GM18498 (cell line): ENCODE results near the gene EXO5.
"Not testable (repeated sequence)": the region's sequence is repeated elsewhere in the genome, so short reads cannot be mapped to it uniquely, and the experiment has no call there.

Experiments used
- ATAC-seq: cut with Tn5 transposase; IDR thresholded peaks from one replicate; pipeline ENCODE4 v1.9.1; 2021; ENCODE audit warnings: mild to moderate bottlenecking, moderate library complexity; ENCODE audit not compliant: unreplicated experiment

Gene EXO5

GRCh38 chr1:40508375-40509341 is at the start of gene EXO5:
TSS of gene EXO5 (plus strand) at chr1:40508767. CDS start at chr1:40514545, 5,778 bp downstream.
- peak; percentile 88 for ATAC-seq

GRCh38 chr1:40462956-40463590 is 45.5 kb upstream of the EXO5 start:
- ATAC-seq: no peak

- ATAC-seq: no peak
Measured at GRCh38 chr1:40469327-40469726, 39.2 kb upstream of the EXO5 start.

GRCh38 chr1:40475268-40475667 is 33.3 kb upstream of the EXO5 start:
- ATAC-seq: no peak

- peak; percentile 83 for ATAC-seq
Measured at GRCh38 chr1:40476924-40477677, 31.5 kb upstream of the EXO5 start, which contains the start of gene ZFP69. TSS of gene ZFP69 (plus strand) at chr1:40477290. CDS start at chr1:40479362, 2,072 bp downstream.

- peak; percentile 23 for ATAC-seq
Measured at GRCh38 chr1:40477678-40478053, 30.9 kb upstream of the EXO5 start.

GRCh38 chr1:40478276-40478675 is 30.3 kb upstream of the EXO5 start:
- no peak for ATAC-seq

- ATAC-seq: no peak
Measured at GRCh38 chr1:40479156-40479555, 29.4 kb upstream of the EXO5 start.

GRCh38 chr1:40495315-40495903 is 13.2 kb upstream of the EXO5 start:
- no peak for ATAC-seq

GRCh38 chr1:40502651-40503050 is 5.9 kb upstream of the EXO5 start:
- not testable (repeated sequence) for ATAC-seq

GRCh38 chr1:40507973-40508372 is 594 bp upstream of the EXO5 start:
- ATAC-seq: no peak

GRCh38 chr1:40519517-40519916 is 10.9 kb downstream of the EXO5 start:
- ATAC-seq: no peak

- ATAC-seq: no peak
Measured at GRCh38 chr1:40530735-40531380, 22.3 kb downstream of the EXO5 start.

GRCh38 chr1:40531381-40532061 is 23.0 kb downstream of the EXO5 start, which contains the start of gene ZNF684:
TSS of gene ZNF684 (plus strand) at chr1:40531637. CDS start at chr1:40533167, 1,530 bp downstream.
- peak; percentile 98 for ATAC-seq

- no peak for ATAC-seq
Measured at GRCh38 chr1:40532062-40532389, 23.5 kb downstream of the EXO5 start.

GRCh38 chr1:40532844-40533424 is 24.4 kb downstream of the EXO5 start:
- ATAC-seq: no peak

- no peak for ATAC-seq
Measured at GRCh38 chr1:40534589-40534988, 26.0 kb downstream of the EXO5 start.

- ATAC-seq: no peak
Measured at GRCh38 chr1:40535732-40536131, 27.2 kb downstream of the EXO5 start.

- no peak for ATAC-seq
Measured at GRCh38 chr1:40539338-40539737, 30.8 kb downstream of the EXO5 start.
